Ovary (tissue), 3 donors: ENCODE data around the gene CYLD.

Source experiments
- CTCF ChIP-seq, 3 donors: fragments of 450-650 bp in 2 of 3; fragments of 200-600 bp in 1 of 3; IDR thresholded peaks; one replicate each; pipeline versions ENCODE4 v1.5.1 to v1.8.0; 2016 to 2022; ENCODE audit warnings: antibody characterized with exemption in 3 of 3, mild to moderate bottlenecking in 1 of 3
- EP300 ChIP-seq: sonication (generic); formaldehyde crosslinking; IDR thresholded peaks from one replicate; pipeline ENCODE4 v1.6.1; 2017; ENCODE audit warnings: antibody characterized with exemption
- POLR2A ChIP-seq: fragments of 450-650 bp; IDR thresholded peaks from one replicate; pipeline ENCODE4 v1.6.1; 2017; ENCODE audit warnings: antibody characterized with exemption, mild to moderate bottlenecking, moderate library complexity
- donor health status: DM: no; HTN: no; CAD: no.

- TF ChIP-seq CTCF (IDR thresholded peaks at IDR 0.05) (no peak), EP300 (no peak), POLR2A (no peak)
These were observed 47.7 kb upstream of the CYLD start for GRCh38 chr16:50694206-50694605.
